H9 (cell line): ENCODE measurements around the gene TMEM245. TPM values are rescaled to one million over a fixed set of nuclear protein-coding genes. Genes with fewer than 3 reads are reported as not detected.

Experiments used
- DNase-seq: peaks from one replicate; pipeline ENCODE4 v3.0.0-alpha.2; 2017
- H2AFZ ChIP-seq: one replicate; pipeline ENCODE4 v1.6.1; 2013; ENCODE audit warnings: mild to moderate bottlenecking, low read length, control low read depth, moderate library complexity
- H2AK5ac ChIP-seq: 2 replicates; pipeline ENCODE4 v1.6.1; 2013; ENCODE audit warnings: low read length, control low read depth, mixed read lengths; ENCODE audit not compliant: insufficient read length
- H2BK120ac ChIP-seq: one replicate; pipeline ENCODE4 v1.6.1; 2013; ENCODE audit warnings: low read depth, mild to moderate bottlenecking, low read length, control low read depth, inconsistent platforms; ENCODE audit not compliant: poor library complexity, severe bottlenecking
- H2BK12ac ChIP-seq: 2 replicates; pipeline ENCODE4 v1.6.1; 2013; ENCODE audit warnings: low read length, control low read depth, mixed read lengths, low read depth; ENCODE audit not compliant: insufficient read length
- H2BK15ac ChIP-seq: 2 replicates; pipeline ENCODE4 v1.6.1; 2013; ENCODE audit warnings: low read depth, low read length, control low read depth
- H2BK20ac ChIP-seq: one replicate; pipeline ENCODE4 v1.6.1; 2013; ENCODE audit warnings: low read depth, mild to moderate bottlenecking, low read length, control low read depth, inconsistent platforms; ENCODE audit not compliant: poor library complexity, severe bottlenecking
- H2BK5ac ChIP-seq: 2 replicates; pipeline ENCODE4 v1.6.1; 2013; ENCODE audit warnings: low read length, control low read depth, mixed read lengths; ENCODE audit not compliant: insufficient read length
- H3K14ac ChIP-seq: 2 replicates; pipeline ENCODE4 v1.6.1; 2013; ENCODE audit warnings: low read length, control low read depth; ENCODE audit not compliant: insufficient read depth
- H3K18ac ChIP-seq: 2 replicates; pipeline ENCODE4 v1.6.1; 2013; ENCODE audit warnings: low read depth, mild to moderate bottlenecking, mixed read lengths, low read length, control low read depth; ENCODE audit not compliant: insufficient read length
- H3K23ac ChIP-seq: 2 replicates; pipeline ENCODE4 v1.6.1; 2013; ENCODE audit warnings: low read length, control low read depth, mixed read lengths, low read depth; ENCODE audit not compliant: insufficient read length
- H3K23me2 ChIP-seq: 2 replicates; pipeline ENCODE4 v1.6.1; 2013; ENCODE audit warnings: low read depth, mild to moderate bottlenecking, mixed read lengths, low read length, control low read depth; ENCODE audit not compliant: insufficient read length, poor library complexity, severe bottlenecking
- H3K27ac ChIP-seq: 2 replicates; pipeline ENCODE4 v1.5.1; 2013; ENCODE audit warnings: low read length, control low read depth, mixed read lengths, low read depth; ENCODE audit not compliant: insufficient read length
- H3K27me3 ChIP-seq: 2 replicates; pipeline ENCODE4 v1.6.1; 2013; ENCODE audit warnings: low read length, control low read depth, inconsistent platforms; ENCODE audit not compliant: insufficient read depth
- H3K4ac ChIP-seq: 2 replicates; pipeline ENCODE4 v1.6.1; 2013; ENCODE audit warnings: low read depth, mild to moderate bottlenecking, control low read depth, inconsistent platforms, low read length, moderate library complexity
- H3K4me1 ChIP-seq: 2 replicates; pipeline ENCODE4 v1.6.1; 2013; ENCODE audit warnings: low read length, control low read depth, inconsistent platforms; ENCODE audit not compliant: insufficient read depth
- H3K4me2 ChIP-seq: 2 replicates; pipeline ENCODE4 v1.6.1; 2013; ENCODE audit warnings: low read length, control low read depth, mixed read lengths; ENCODE audit not compliant: insufficient read length, insufficient read depth
- H3K56ac ChIP-seq: 2 replicates; pipeline ENCODE4 v1.6.1; 2013; ENCODE audit warnings: low read depth, mild to moderate bottlenecking, mixed read lengths, low read length, control low read depth; ENCODE audit not compliant: insufficient read length
- H3K79me1 ChIP-seq: 2 replicates; pipeline ENCODE4 v1.6.1; 2013; ENCODE audit warnings: low read depth, mild to moderate bottlenecking, moderate library complexity, low read length, control low read depth, inconsistent platforms; ENCODE audit not compliant: insufficient read depth, poor library complexity, severe bottlenecking
- H3K79me2 ChIP-seq: 2 replicates; pipeline ENCODE4 v1.6.1; 2013; ENCODE audit warnings: low read length, control low read depth, inconsistent platforms; ENCODE audit not compliant: insufficient read depth
- H3K9ac ChIP-seq: 2 replicates; pipeline ENCODE4 v1.6.1; 2013; ENCODE audit warnings: low read length, control low read depth, mixed read lengths; ENCODE audit not compliant: insufficient read length; ENCODE audit errors: extremely low read depth
- H3K9me3 ChIP-seq: one replicate; pipeline ENCODE4 v1.6.1; 2013; ENCODE audit warnings: low read depth, low read length, inconsistent platforms; ENCODE audit not compliant: control insufficient read depth
- H3T11ph ChIP-seq: one replicate; pipeline ENCODE4 v1.6.1; 2013; ENCODE audit warnings: mild to moderate bottlenecking, low read length, control low read depth, inconsistent platforms
- H4K20me1 ChIP-seq: one replicate; pipeline ENCODE4 v1.6.1; 2013; ENCODE audit not compliant: control insufficient read depth, insufficient read length, insufficient read depth
- H4K5ac ChIP-seq: 2 replicates; pipeline ENCODE4 v1.6.1; 2013; ENCODE audit warnings: low read depth, mild to moderate bottlenecking, mixed read lengths, low read length, control low read depth; ENCODE audit not compliant: insufficient read length
- H4K8ac ChIP-seq: replicated peaks from 2 replicates; pipeline ENCODE4 v1.6.1; 2013; ENCODE audit warnings: low read length, control low read depth, mixed read lengths, low read depth; ENCODE audit not compliant: insufficient read length
- H4K91ac ChIP-seq: 2 replicates; pipeline ENCODE4 v1.6.1; 2013; ENCODE audit warnings: low read depth, mild to moderate bottlenecking, moderate library complexity, mixed read lengths, low read length, control low read depth; ENCODE audit not compliant: insufficient read length
- H3K27ac Mint-ChIP-seq, 3 experiments: 2 replicates in 2 of 3; 3 replicates in 1 of 3; pipeline ENCODE4 v1.8.0; 2020 to 2021; ENCODE audit warnings: mixed read lengths in 3 of 3, mild to moderate bottlenecking in 1 of 3, moderate library complexity in 1 of 3
- H3K27me3 Mint-ChIP-seq: 2 replicates; pipeline ENCODE4 v1.8.0; 2021; ENCODE audit warnings: low read depth, mild to moderate bottlenecking, moderate library complexity, mixed read lengths
- H3K36me3 Mint-ChIP-seq, 3 experiments: 2 replicates in 2 of 3; 3 replicates in 1 of 3; pipeline ENCODE4 v1.8.0; 2020 to 2021; ENCODE audit warnings: low read depth in 3 of 3, mixed read lengths in 3 of 3; ENCODE audit not compliant: insufficient read depth in 1 of 3
- H3K4me1 Mint-ChIP-seq, 2 experiments: 2 replicates each; pipeline ENCODE4 v1.8.0; 2020; ENCODE audit warnings: mixed read lengths in 2 of 2
- H3K4me3 Mint-ChIP-seq, 2 experiments: 2 replicates in 1 of 2; 3 replicates in 1 of 2; pipeline ENCODE4 v1.8.0; 2020 to 2021; ENCODE audit warnings: mild to moderate bottlenecking in 2 of 2, mixed read lengths in 2 of 2, moderate library complexity in 1 of 2
- H3K9me3 Mint-ChIP-seq, 2 experiments: 2 replicates in 1 of 2; 3 replicates in 1 of 2; pipeline ENCODE4 v1.8.0; 2020; ENCODE audit warnings: mild to moderate bottlenecking in 2 of 2, mixed read lengths in 2 of 2, moderate library complexity in 1 of 2
- WGBS: extraction: QIAGEN DNeasy Blood & Tissue Kit; methylation state at CpG from one replicate; pipeline ENCODE4 v1.1.7; 2013; ENCODE audit warnings: missing lambda C conversion rate, low lambda C conversion rate, mixed read lengths; ENCODE audit not compliant: insufficient read length; ENCODE audit errors: extremely low coverage; 5-methylcytosine and 5-hydroxymethylcytosine counted together
- total RNA-seq: library from RNA; stranded (reverse); gene quantifications from 2 replicates; pipeline ENCODE4 v1.2.1, GENCODE V29; 2021
- TF ChIP-seq, protein P1 (sequence below): fragments of 200-600 bp; sonication (generic); conservative IDR thresholded peaks from 3 replicates; pipeline ENCODE4 v1.8.0; 2021; ENCODE audit warnings: antibody characterized with exemption, mild to moderate bottlenecking

TMEM245 gene
- total RNA-seq, 1 experiment from 2014 or later = 37.9 TPM

DNA sequence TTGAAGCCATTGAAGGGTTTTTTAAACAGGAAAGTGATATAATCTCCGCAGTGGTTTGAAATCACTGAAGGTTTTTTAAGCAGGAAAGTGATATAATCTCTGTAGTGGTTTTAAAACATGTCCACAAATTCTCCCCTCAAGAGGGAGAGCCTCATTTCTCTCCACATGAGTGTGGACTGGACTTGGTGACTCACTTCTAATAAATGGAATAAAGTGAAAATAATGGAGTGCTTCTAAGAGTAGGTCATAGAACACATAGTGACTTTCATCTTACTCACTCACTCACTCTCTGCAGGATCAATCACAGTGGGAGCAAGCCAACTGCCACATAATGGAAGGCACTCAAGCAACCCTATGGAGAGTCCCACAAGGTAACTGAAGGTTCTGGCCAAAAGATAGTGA, 118.5 kb downstream of the TMEM245 start:
- Histone ChIP-seq H3K23me2 (no peaks in the 10 kb centered on the region), H3K27ac (no peak overlapping the region), H3K4me1 (no peaks in the 10 kb centered on the region), H3T11ph (no peak overlapping the region), H2BK5ac (no peak overlapping the region), H2BK20ac (no peak overlapping the region), H2BK12ac (no peak overlapping the region), H3K56ac (no peak overlapping the region), H3K9ac (no peak overlapping the region), H2BK120ac (no peak overlapping the region), H3K9me3 (no peaks in the 10 kb centered on the region), H4K91ac (no peak overlapping the region), H3K23ac (no peak overlapping the region), H3K14ac (no peak overlapping the region), H3K18ac (no peak overlapping the region), H3K4me2 (no peak overlapping the region), H4K5ac (no peak overlapping the region), H3K79me1 (peaks cover 5% of the 10 kb centered on the region), H2AK5ac (no peak overlapping the region), H4K8ac (no peak overlapping the region), H2BK15ac (no peak overlapping the region), H3K4ac (no peak overlapping the region), H2AFZ (no peak overlapping the region), H4K20me1 (no peaks in the 10 kb centered on the region), H3K79me2 (no peaks in the 10 kb centered on the region), H3K27me3 (no peaks in the 10 kb centered on the region)
- peaks cover 21 to 28% (median 26%) of the 10 kb centered on the region in 3 experiments for H3K36me3 Mint-ChIP-seq
- TF ChIP-seq, protein P1, sequence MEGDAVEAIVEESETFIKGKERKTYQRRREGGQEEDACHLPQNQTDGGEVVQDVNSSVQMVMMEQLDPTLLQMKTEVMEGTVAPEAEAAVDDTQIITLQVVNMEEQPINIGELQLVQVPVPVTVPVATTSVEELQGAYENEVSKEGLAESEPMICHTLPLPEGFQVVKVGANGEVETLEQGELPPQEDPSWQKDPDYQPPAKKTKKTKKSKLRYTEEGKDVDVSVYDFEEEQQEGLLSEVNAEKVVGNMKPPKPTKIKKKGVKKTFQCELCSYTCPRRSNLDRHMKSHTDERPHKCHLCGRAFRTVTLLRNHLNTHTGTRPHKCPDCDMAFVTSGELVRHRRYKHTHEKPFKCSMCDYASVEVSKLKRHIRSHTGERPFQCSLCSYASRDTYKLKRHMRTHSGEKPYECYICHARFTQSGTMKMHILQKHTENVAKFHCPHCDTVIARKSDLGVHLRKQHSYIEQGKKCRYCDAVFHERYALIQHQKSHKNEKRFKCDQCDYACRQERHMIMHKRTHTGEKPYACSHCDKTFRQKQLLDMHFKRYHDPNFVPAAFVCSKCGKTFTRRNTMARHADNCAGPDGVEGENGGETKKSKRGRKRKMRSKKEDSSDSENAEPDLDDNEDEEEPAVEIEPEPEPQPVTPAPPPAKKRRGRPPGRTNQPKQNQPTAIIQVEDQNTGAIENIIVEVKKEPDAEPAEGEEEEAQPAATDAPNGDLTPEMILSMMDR = no peak
- H3K4me3 Mint-ChIP-seq = no peak overlapping the region
- peaks cover 2% of the 10 kb centered on the region in 2 experiments for H3K4me1 Mint-ChIP-seq
- peaks cover 18 to 20% of the 10 kb centered on the region in 2 experiments for H3K9me3 Mint-ChIP-seq
- no peaks in the 10 kb centered on the region for H3K27me3 Mint-ChIP-seq
- no CpG with 5 or more reads among the region's 1 CpG for WGBS
- H3K27ac Mint-ChIP-seq = no peak overlapping the region
- DNase-seq = no peak
